Measurements from ENCODE around the gene SUMF1.

DNA sequence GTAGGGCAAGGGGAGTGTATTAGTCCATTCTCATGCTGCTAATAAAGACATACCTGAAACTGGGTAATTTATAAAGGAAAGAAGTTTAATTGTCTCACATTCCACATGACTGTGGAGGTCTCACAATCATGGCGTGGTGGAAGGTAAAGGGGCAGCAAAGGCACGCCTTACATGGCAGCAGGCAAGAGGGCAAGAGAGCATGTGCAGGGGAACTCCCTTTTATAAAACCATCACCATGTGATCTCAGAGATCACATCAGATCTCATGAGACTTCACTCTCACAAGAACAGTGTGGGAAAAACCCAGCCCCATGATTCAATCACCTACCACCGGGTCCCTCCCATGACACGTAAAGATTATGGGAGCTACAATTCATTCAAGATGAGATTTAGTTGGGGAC is 41.4 kb downstream of the SUMF1 start:
- TF ChIP-seq EZH2 (IDR thresholded peaks at IDR 0.05; ENCODE audit: low read length): no peak
- no peak for TF ChIP-seq CTCF (optimal IDR thresholded peaks at IDR 0.05 in 1 of 3, IDR thresholded peaks at IDR 0.05 in 1 of 3, conservative IDR thresholded peaks at IDR 0.05 in 1 of 3; ENCODE audit: extremely low read depth in 1 of 3, insufficient read depth in 2 of 3, low read length in 3 of 3)

All from keratinocyte (primary cell).